ENCODE results near the gene TPCN2.

TPCN2 gene

GRCh38 chr11:69151836-69152235 is 103.1 kb downstream of the TPCN2 start:
- no peak for DNase-seq
- in situ Hi-C loops (cut with MboI; ENCODE audit: low pct_unique_long_range_greater_than_20kb, low sequenced_read_pairs) = no loop called here

GRCh38 chr11:69152733-69153421 is 104.1 kb downstream of the TPCN2 start:
- in situ Hi-C loops (cut with MboI; ENCODE audit: low pct_unique_long_range_greater_than_20kb, low sequenced_read_pairs) = no loop called here

DNA sequence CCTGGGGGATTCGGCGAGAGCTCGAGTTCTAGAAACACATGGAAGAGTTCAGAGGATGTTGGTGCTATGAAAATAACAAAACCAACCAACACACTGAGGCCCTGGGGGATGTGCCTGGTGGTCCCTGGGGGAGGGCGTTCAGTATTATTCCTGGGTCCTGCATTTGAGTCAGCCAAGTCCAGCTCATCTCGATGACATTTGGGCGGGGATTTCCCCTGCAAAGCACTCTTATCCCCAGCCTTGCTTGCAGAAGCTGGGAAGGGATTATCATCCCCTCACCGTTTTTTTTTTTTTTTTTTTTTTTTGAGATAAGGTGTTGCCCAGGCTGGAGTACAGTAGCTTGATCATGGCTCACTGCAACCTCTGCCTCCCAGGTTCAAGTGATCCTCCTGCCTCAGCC is 104.9 kb downstream of the TPCN2 start:
- in situ Hi-C loops (cut with MboI; ENCODE audit: low pct_unique_long_range_greater_than_20kb, low sequenced_read_pairs) = no loop called here

More at GRCh38 chr11:69152733-69153421, 104.1 kb downstream of the TPCN2 start:
- no peak for DNase-seq

GRCh38 chr11:69154211-69154913 is 105.6 kb downstream of the TPCN2 start:
- DNase-seq = no peak
- in situ Hi-C loops (cut with MboI; ENCODE audit: low pct_unique_long_range_greater_than_20kb, low sequenced_read_pairs) = no loop called here

More for the DNA sequence above, 104.9 kb downstream of the TPCN2 start:
- no peak for DNase-seq

DNA sequence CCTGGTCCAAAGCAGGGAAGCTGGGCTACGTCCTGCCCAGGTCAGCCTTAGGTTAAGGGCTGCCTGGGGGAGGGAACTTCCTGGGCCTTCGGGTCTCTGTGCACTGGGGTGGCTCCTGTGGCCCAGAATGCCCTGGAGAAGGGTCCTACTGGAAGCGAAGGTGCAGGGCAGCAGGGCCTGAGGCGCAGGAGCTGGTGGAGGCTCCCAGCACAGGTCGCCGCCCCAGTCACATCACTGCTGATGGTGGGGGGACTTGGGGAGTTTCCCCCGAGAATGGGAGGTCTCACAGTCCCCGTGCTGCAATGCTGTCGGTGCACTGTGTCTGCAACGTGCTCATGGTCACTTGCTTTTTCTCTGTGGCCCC is 106.2 kb downstream of the TPCN2 start:
- DNase-seq = no peak
- in situ Hi-C loops (cut with MboI; ENCODE audit: low pct_unique_long_range_greater_than_20kb, low sequenced_read_pairs) = no loop called here

DNA sequence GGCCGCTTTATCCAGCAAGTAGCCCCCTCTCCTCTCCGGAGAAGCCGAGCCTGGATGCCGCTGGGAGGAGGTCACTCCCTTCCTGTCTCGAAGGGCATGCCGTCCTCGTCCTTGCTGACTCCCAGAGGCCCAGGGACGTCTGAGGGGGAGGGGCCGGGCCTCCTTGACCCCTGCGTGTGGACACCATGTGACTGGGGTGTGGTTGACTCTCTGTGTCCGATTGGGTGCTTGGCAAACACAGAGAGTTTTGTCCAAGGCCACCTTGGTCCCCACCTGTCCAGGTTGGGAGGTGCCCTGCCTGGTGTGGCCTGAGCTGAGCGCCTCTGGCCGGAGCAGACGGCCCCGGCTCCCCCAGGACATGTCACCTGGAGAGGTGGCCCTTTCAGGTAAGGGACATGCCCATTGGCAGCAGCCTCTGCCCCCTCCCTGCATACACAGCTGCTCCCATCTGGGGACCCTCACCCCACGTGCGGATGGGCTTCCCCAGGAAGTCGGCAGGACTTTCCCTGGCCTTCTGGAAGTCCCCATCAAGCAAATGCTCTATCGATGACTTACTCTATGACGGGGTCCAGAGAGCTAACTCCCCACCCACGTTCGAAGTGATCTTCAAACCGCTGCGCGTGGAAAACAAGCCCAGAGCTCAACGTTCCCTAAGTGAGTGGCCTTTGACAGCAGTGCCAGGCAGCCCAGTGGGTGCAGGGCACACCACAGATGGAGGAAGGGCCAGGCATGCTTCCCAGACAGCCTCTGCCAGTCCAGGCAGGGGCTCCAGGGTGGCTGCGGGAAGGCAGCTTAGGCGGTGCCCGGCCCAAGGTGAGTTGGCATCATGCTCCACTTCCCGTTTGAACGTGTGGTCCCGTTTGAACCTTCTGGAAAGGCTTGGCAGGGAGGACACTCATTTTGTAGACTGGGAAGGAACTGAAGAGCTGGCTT is 106.8 kb downstream of the TPCN2 start, which contains the start of gene SMIM38:
Gene SMIM38, plus strand, starts transcription at position 634 of the 933 bp plus-strand sequence. CDS start 1,912 bp downstream, outside the sequence.
- DNase-seq = no peak
- in situ Hi-C loops (cut with MboI; ENCODE audit: low pct_unique_long_range_greater_than_20kb, low sequenced_read_pairs) = no loop called here

- DNase-seq = no peak
- in situ Hi-C loops (cut with MboI; ENCODE audit: low pct_unique_long_range_greater_than_20kb, low sequenced_read_pairs) = no loop called here
Observed at GRCh38 chr11:69156235-69156639, 107.5 kb downstream of the TPCN2 start.

DNA sequence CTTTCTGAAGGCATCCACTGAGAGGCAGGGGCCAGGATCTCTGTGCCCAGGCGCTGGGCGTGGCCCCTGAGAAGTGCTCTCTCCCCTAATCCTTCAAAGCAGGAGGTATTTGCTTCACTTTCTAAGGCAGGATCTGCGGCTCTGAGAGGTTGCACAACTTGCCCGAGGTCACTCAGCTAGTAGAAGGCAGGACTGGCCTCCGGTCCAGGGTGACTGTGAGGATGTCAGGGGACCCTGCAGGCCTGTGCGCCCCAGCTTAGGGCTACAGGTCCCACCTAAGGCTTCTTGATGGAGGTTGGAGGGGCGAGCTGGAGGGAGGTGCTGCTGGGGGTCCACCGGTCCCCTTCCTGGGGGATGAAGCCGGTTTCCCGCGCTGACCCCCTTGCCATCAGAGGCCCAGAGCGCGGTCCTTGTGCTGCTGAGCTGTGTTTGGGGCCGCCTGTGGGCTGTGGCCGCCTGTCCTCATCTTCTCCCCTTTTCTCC is 108.0 kb downstream of the TPCN2 start:
- DNase-seq = no peak
- in situ Hi-C loops (cut with MboI; ENCODE audit: low pct_unique_long_range_greater_than_20kb, low sequenced_read_pairs) = no loop called here

DNA sequence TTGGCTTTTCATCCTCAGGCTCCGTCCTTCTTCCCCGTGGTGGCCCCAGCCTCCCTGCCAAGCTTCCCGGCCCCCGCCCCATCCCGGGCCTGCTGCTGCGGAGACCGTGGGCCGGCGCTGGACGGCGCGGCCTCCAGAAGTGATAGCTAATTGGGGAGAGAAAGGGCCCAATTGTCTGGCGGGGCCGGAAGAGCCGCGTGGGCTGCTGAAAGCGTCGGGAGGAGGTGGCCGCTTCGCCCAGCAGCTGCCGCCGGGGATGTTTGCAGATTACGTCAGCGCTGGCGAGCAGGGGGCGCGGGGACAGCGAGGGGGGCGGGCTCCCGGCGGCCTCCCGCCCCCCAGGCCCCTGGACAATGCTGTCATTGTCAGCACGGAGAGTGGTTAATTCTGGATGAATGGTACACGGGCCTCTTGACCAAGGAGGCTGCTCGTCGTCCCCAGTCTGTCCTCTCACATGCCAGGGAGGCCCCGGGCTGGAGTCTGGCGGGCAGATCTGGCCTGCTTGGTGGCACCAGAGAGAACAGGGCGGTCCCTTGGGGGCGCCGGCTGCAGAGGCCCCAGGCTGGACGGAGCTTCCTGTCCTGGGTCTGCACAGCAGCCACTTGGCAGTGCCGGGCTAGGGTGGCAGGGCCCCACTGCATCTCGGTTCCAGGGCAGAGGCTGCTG is 108.6 kb downstream of the TPCN2 start:
- in situ Hi-C loops (cut with MboI; ENCODE audit: low pct_unique_long_range_greater_than_20kb, low sequenced_read_pairs) = no loop called here
- no peak for DNase-seq

DNA sequence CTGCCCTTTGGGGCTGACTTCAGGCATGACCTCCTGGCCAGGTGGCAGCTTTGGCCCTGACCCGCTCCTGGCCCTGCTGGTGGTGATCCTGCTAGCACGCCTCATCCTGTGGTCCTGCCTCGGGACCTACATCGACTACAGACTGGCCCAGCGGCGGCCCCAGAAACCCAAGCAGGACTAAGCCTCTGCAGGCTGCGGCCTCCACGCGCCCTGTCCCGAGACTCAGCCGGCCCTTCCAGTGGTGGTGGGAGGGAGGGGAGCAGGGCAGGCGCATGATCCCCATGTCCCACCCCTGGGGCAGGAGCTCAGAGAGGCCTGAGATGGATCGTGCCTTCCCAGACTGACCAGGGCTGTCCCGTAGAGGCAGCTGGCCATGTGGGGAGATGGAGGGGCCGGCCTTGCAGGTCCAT is 109.1 kb downstream of the TPCN2 start:
- DNase-seq = no peak
- in situ Hi-C loops (cut with MboI; ENCODE audit: low pct_unique_long_range_greater_than_20kb, low sequenced_read_pairs) = no loop called here

DNA sequence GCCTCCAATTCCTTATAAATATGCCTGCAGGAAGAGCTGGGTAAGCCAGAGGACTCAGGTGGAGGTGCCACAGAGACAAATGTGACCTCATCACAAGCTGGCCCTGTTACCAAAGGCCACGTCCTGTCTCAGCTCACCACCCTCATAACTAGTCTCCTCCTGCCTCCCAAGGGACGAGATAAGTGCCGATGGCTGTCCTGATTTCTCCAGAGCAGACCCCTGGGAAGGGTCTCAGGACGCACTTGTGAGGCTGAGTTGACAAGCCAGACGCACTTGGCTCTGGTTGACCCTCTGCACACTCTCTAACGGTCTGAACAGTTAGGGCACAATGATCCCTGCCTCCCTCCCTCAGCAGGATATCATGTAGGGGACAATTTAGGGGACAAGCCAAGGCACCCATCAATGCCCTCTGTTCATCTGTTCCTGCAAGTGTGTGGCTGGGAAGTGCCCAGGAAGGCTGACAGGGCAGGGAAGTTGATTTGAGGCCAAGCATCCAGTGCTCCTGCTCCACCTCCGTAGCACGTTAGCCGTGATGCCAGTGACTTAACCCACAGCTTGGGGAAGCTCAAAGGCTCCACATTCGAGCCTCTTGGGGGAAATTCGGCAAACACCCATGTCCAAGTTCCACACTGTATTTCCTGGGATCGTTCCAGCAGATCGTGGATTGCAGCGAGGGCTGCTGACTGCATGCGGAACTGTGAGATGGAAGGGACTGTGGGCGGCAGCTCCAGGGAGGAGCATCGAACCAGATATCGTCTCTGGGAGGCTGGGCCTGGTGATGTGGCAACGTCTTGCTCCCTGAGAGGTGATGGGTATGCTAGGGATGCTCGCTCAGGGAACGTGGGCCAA is 109.8 kb downstream of the TPCN2 start:
- no peak for DNase-seq
- in situ Hi-C loops (cut with MboI; ENCODE audit: low pct_unique_long_range_greater_than_20kb, low sequenced_read_pairs) = no loop called here

GRCh38 chr11:69159150-69159852 is 110.6 kb downstream of the TPCN2 start:
- in situ Hi-C loops (cut with MboI; ENCODE audit: low pct_unique_long_range_greater_than_20kb, low sequenced_read_pairs) = no loop called here

DNA sequence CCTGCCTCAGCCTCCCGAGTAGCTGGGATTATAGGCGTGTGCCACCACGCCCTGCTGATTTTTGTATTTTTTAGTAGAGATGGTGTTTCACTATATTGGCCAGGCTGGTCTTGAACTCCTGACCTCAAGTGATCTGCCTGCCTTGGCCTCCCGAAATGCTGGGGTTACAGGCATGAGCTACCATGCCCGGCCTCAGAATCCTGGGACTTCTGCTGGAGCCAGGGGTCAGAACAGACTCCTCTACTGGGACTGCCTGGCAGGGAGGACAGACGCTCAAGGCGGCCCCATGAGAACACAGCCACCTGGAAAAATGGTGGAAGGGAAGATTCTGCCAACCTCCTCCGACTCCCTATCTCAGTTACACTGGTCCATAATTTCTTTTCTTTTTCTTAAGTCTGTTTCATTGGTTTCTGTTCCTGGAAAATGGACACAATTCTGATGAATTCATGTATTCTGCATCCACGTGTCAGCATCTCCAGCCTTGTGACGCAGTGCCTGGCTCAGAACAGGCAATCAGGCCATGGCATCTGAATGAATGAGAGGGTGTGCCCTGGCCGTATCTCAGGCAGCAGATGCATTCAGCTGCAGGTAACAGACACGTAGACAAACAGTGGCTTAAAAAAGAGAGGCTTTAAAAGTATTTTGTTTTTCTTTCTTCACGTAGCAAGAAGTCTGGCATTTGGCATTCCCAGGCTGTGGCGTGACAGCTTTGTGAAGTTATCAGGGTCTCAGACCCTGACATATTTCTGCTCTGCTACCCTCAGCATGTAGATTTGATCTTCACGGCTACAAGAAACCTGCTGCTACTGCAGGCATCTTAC is 111.8 kb downstream of the TPCN2 start:
- in situ Hi-C loops (cut with MboI; ENCODE audit: low pct_unique_long_range_greater_than_20kb, low sequenced_read_pairs) = no loop called here
- no peak for DNase-seq

More at GRCh38 chr11:69159150-69159852, 110.6 kb downstream of the TPCN2 start:
- DNase-seq = no peak

DNA sequence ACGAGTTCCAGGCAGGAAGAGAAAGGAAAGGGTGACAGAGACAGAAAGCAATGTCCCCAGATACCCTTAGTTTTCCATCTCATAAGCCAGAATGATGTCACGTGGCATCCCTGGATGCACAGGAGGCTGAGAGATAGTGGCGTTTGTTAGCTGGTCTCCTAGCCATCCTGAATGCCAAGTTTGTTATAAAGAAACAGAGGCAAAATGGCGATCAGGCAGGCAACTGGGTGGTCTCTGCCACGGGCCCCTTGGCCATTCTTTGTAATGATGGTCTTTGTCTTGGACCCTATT is 112.3 kb downstream of the TPCN2 start:
- in situ Hi-C loops (cut with MboI; ENCODE audit: low pct_unique_long_range_greater_than_20kb, low sequenced_read_pairs) = no loop called here
- no peak for DNase-seq

GRCh38 chr11:69162505-69162904 is 113.8 kb downstream of the TPCN2 start:
- in situ Hi-C loops (cut with MboI; ENCODE audit: low pct_unique_long_range_greater_than_20kb, low sequenced_read_pairs) = no loop called here
- no peak for DNase-seq

GRCh38 chr11:69163842-69164241 is 115.1 kb downstream of the TPCN2 start:
- no peak for DNase-seq
- in situ Hi-C loops (cut with MboI; ENCODE audit: low pct_unique_long_range_greater_than_20kb, low sequenced_read_pairs) = no loop called here

DNA sequence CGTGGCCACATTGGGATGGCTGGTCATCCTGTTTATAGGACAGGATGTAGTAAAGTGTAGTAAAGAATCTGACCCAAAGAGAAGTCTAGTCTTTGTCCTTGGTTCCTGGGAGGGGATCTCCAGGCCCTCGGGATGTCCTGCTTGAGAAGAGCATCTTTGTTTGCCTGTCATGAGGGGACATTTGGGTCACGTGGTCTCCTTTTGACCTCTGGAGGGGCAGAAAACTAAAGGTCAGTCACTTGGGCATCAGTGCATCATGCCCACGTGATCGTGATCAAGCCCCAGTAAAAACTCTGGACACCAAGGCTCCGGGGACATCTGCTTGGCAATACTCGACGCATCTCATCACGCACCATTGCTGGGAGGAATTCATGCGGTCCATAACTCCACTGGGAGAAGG is 116.1 kb downstream of the TPCN2 start:
- in situ Hi-C loops (cut with MboI; ENCODE audit: low pct_unique_long_range_greater_than_20kb, low sequenced_read_pairs) = no loop called here
- no peak for DNase-seq

Data from KBM-7 (cell line).